Stimulated activated CD4-positive, alpha-beta T cell treated with anti-CD3 and anti-CD28 coated beads, TNF-alpha, amount 100 ng/mL, for 4 hours (primary cell): Measurements from ENCODE around the gene H19.

Experiments used
- DNase-seq, 3 experiments: peaks; one replicate each; pipeline ENCODE4 v3.0.0-alpha.2; 2020; ENCODE audit warnings: low read depth in 3 of 3

H19 gene

GRCh38 chr11:1947592-1948237 lies 49.9 kb downstream of the H19 start:
- DNase-seq, result no peak

- peak in 2 of 3 experiments; percentile 23 to 29 for DNase-seq
Observed at GRCh38 chr11:1946812-1947484, 50.7 kb downstream of the H19 start, which contains the start of gene MRPL23. TSS of gene MRPL23 (plus strand) at chr11:1947332. CDS start at chr11:1947363, 31 bp downstream.
